Neural crest cell (in vitro differentiated cells): ENCODE measurements around the gene PDZRN3. TPM values are rescaled to one million over a fixed set of nuclear protein-coding genes. Genes with fewer than 3 reads are reported as not detected.

Experiments
- DNase-seq: peaks from one replicate; pipeline ENCODE4 v3.0.0; 2021; ENCODE audit warnings: low read depth, mixed read lengths, low spot score
- H3K27ac Mint-ChIP-seq: one replicate; pipeline ENCODE4 v1.8.0; 2021; ENCODE audit warnings: mild to moderate bottlenecking, mixed read lengths; ENCODE audit not compliant: unreplicated experiment
- H3K27me3 Mint-ChIP-seq: 2 replicates; pipeline ENCODE4 v1.8.0; 2021; ENCODE audit warnings: low read depth, mild to moderate bottlenecking, mixed read lengths
- H3K36me3 Mint-ChIP-seq: 2 replicates; pipeline ENCODE4 v1.8.0; 2021; ENCODE audit warnings: low read depth, mild to moderate bottlenecking, mixed read lengths
- H3K4me1 Mint-ChIP-seq: 2 replicates; pipeline ENCODE4 v1.8.0; 2021; ENCODE audit warnings: mixed read lengths
- H3K4me3 Mint-ChIP-seq: one replicate; pipeline ENCODE4 v1.8.0; 2021; ENCODE audit warnings: mild to moderate bottlenecking, mixed read lengths
- H3K9me3 Mint-ChIP-seq: 2 replicates; pipeline ENCODE4 v1.8.0; 2021; ENCODE audit warnings: mixed read lengths
- CTCF ChIP-seq: fragments of 200-600 bp; sonication (generic); conservative IDR thresholded peaks from 2 replicates; pipeline ENCODE4 v1.5.0; 2021; ENCODE audit warnings: antibody characterized with exemption, mild to moderate bottlenecking
- total RNA-seq: library from RNA; stranded (reverse); gene quantifications from 2 replicates; pipeline ENCODE4 v1.2.1, GENCODE V29; 2021

Gene PDZRN3
- total RNA-seq, 1 donor from 2014 or later: 12.2 TPM

GRCh38 chr3:73478858-73479257, 145.9 kb downstream of the PDZRN3 start:
- Mint-ChIP-seq H3K27ac (peak overlapping the region; percentile 45), H3K4me1 (peaks cover under 1% of the 10 kb centered on the region), H3K4me3 (no peak overlapping the region), H3K9me3 (peaks cover 4% of the 10 kb centered on the region), H3K27me3 (no peaks in the 10 kb centered on the region), H3K36me3 (peaks cover 6% of the 10 kb centered on the region)
- no peak for TF ChIP-seq CTCF
- no peak for DNase-seq

- H3K36me3 Mint-ChIP-seq: peaks cover 6% of the 10 kb centered on the region
- H3K27me3 Mint-ChIP-seq: no peaks in the 10 kb centered on the region
- peaks cover 4% of the 10 kb centered on the region for H3K9me3 Mint-ChIP-seq
- no peak for DNase-seq
- H3K27ac Mint-ChIP-seq: no peak overlapping the region
- H3K4me1 Mint-ChIP-seq: peaks cover 14% of the 10 kb centered on the region
- no peak for TF ChIP-seq CTCF
- no peak overlapping the region for H3K4me3 Mint-ChIP-seq
These were observed 149.0 kb downstream of the PDZRN3 start for GRCh38 chr3:73475717-73476116.

GRCh38 chr3:73475175-73475574, 149.6 kb downstream of the PDZRN3 start:
- Mint-ChIP-seq H3K36me3 (peaks cover 6% of the 10 kb centered on the region), H3K4me3 (no peak overlapping the region), H3K4me1 (peaks cover 14% of the 10 kb centered on the region), H3K27me3 (no peaks in the 10 kb centered on the region), H3K27ac (no peak overlapping the region), H3K9me3 (peaks cover 4% of the 10 kb centered on the region)
- DNase-seq: no peak
- TF ChIP-seq CTCF: no peak

GRCh38 chr3:73474619-73475018, 150.1 kb downstream of the PDZRN3 start:
- H3K4me1 Mint-ChIP-seq: peaks cover 14% of the 10 kb centered on the region
- peaks cover 4% of the 10 kb centered on the region for H3K9me3 Mint-ChIP-seq
- H3K36me3 Mint-ChIP-seq: peaks cover 6% of the 10 kb centered on the region
- no peak overlapping the region for H3K4me3 Mint-ChIP-seq
- no peak overlapping the region for H3K27ac Mint-ChIP-seq
- no peak for TF ChIP-seq CTCF
- DNase-seq: no peak
- no peaks in the 10 kb centered on the region for H3K27me3 Mint-ChIP-seq

- no peaks in the 10 kb centered on the region for H3K27me3 Mint-ChIP-seq
- H3K9me3 Mint-ChIP-seq: peaks cover 4% of the 10 kb centered on the region
- no peak for TF ChIP-seq CTCF
- no peak overlapping the region for H3K4me3 Mint-ChIP-seq
- peaks cover 6% of the 10 kb centered on the region for H3K36me3 Mint-ChIP-seq
- DNase-seq: no peak
- no peak overlapping the region for H3K27ac Mint-ChIP-seq
- H3K4me1 Mint-ChIP-seq: peaks cover 14% of the 10 kb centered on the region
These were observed 150.8 kb downstream of the PDZRN3 start for GRCh38 chr3:73473898-73474416.
